CD4-positive, alpha-beta T cell treated with Interleukin-17A for 1 hour (primary cell): ENCODE results near the gene WFDC2.

ENCODE experiments used
- DNase-seq: peaks from one replicate; pipeline ENCODE4 v3.0.0-alpha.2; 2020

Gene WFDC2

DNA sequence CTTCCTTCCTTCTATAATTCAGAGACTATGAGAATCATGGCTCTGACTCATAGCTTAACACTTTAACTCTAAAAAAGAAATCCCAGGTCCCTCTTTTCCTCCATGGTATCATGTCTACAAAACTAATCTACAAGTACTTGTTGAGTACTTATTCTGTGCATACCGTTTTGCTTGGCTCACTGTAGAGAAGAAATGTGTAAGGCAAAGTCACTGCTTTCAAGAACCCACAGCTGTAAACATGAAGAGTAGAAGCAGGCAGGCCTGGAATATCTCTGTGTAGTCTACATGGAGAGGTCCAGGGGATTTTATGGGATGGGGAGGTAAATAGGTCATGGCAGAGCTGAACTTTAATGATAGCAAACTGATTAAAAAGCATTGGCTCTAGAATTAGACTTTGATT, 32.0 kb downstream of the WFDC2 start:
- DNase-seq: no peak

GRCh38 chr20:45502561-45502960, 33.0 kb downstream of the WFDC2 start:
- DNase-seq: no peak

GRCh38 chr20:45503403-45503802, 33.9 kb downstream of the WFDC2 start:
- DNase-seq: no peak

DNA sequence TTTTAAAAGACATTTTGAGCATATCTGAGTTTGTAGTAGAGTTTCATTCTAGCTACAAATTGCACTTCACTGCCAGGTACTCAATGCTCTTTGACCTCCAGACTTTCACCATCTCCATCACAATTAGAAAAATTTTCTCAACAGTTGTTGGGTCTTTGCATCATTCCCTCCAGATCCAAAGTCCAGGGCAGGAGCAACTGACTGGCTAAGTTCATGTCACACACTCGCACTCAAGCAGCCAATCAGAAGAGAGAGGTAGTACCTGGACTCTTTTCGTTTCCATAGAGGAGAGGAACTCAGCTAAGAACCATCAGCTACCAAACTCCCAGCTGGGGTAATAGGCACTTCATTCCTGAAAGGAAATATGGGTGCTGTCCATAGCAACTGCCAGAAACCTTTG, 36.8 kb downstream of the WFDC2 start:
- no peak for DNase-seq

- DNase-seq: no peak
Measured at GRCh38 chr20:45507011-45507820, 37.7 kb downstream of the WFDC2 start.

GRCh38 chr20:45508068-45508886, 38.7 kb downstream of the WFDC2 start:
- DNase-seq: no peak

GRCh38 chr20:45509091-45509490, 39.5 kb downstream of the WFDC2 start:
- DNase-seq: no peak

DNA sequence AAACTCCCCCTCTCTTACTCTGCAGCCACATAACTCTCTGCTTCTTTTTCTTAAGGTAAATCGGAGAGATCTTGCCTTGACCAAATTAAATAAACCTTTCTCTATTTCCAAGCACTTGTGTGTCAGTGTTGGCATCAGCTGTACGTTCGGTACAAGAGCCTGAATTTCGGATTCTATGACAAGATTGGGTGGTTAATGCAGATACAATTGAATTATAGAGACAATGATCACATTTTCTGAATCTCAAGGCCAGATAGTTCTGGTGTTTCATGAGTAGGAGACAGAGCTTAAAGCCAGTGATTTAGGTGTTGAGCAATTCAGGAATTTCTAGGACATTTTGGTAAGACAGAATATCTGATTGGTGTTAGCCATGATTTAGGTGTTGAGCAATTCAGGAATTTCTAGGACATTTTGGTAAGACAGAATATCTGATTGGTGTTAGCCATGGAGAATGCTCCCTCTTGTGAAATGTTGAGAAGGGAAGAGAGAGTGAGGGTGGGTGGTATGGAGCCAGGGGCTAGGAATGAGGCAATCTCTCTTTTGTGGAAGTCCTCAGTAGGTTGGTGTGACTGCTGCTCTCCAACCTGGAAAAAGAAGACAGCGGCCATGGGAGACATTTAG, 40.8 kb downstream of the WFDC2 start:
- DNase-seq: no peak

DNA sequence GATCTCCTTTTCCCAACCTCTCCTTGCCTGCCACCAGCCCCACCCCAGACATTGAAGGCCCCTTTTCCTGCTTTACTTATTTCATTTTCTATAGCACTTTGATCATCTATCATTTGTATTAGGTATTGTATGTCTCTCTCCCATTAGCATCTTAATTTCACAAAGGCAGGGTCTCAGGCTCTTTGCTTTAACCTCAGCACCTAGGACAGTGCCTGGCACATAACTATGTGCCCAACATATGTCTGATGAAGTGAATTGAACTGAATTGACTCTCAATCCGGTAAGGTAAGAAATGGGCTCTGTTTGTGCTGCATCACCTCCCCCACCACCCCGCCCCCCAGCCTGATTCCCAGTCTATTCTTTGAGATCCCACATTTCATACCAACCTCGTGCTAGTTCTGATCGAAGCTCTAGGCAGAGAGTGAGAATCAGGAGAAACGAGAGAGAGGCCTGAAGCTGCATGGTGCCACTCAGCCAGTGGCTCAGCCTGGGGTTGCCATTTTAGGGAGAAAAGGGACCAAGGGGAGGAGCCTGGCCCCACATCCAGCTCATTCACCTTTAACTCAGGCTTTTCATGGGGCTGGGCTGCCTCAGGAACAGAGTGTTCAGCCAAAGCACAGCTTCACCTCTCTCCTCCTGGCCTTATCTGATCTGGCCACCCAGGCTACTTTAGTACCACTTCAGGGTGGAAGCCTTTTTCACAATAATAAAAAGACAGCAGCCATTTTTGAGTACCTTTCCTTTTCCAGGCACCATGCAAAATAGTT, 45.8 kb downstream of the WFDC2 start, which contains the start of gene SPINT3:
TSS of gene SPINT3 (minus strand) at position 476 of the 767 bp plus-strand sequence. CDS start at position 462, 14 bp downstream.
- DNase-seq: no peak

DNA sequence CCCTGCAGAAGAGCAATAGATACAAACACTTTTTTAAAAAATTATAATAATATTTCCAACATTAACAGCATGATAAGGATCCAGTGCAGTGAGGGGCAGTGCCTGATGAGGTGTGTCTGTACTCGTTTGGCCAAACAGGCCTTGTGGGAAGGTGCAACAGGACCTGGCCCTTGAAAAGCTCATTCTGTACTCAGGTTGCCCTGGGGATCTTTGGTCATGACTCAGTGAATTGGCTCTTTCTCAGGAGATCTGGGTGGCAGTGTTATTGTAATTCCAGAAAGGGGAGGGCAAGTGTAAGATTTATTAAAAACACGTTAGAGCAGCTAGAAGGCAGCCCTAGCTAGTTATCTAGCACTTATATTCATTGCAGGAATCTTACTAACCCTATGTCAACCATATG, 48.7 kb downstream of the WFDC2 start:
- DNase-seq: no peak

DNA sequence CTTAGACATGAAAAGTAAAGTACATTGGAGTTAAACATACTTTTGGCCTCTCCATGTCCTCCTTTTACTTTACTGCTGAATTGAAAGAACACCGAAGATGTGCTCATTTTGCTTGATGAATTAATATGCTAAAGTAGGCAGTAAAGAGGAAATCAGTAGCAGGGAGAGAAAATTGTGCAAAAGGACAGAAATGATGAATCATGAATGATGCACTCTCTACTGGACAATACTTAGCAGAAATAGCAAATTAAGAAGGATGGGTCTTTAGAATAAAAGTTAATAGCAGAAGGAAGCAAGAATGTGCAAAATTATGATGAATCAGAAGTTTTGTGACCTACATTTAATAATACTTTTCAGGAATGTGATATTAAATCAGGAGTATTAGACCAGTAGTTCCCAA, 54.3 kb downstream of the WFDC2 start:
- no peak for DNase-seq

DNA sequence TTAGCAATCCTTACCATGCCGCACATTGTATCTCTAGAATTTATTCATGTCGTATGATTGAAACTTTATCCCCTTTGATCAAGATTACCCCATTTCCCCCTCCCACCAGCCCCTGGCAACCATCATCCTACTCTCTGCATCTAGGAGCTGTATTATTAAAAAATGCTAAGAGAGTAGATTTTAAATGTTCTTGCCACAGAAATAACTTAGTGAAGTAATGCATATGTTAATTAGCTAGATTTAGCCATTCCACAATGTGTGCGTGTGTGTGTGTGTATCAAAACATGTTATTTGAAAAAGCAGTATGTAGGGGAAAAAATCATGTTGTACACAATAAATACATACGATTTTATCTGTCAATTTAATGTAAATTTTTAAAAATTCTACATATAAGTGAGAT, 57.7 kb downstream of the WFDC2 start:
- DNase-seq: no peak
